Nephron (organoid): ENCODE data around the gene PNPLA1.

Source experiments
- H3K27ac Mint-ChIP-seq, 3 experiments: 2 replicates each; pipeline ENCODE4 v1.8.0; 2020; ENCODE audit warnings: mixed read lengths in 3 of 3, mild to moderate bottlenecking in 2 of 3, moderate library complexity in 1 of 3
- H3K27me3 Mint-ChIP-seq: 2 replicates; pipeline ENCODE4 v1.8.0; 2021; ENCODE audit warnings: low read depth, mild to moderate bottlenecking, moderate library complexity, mixed read lengths
- H3K36me3 Mint-ChIP-seq: 2 replicates; pipeline ENCODE4 v1.8.0; 2020; ENCODE audit warnings: low read depth, mixed read lengths
- H3K4me1 Mint-ChIP-seq: 2 replicates; pipeline ENCODE4 v1.8.0; 2020; ENCODE audit warnings: mixed read lengths
- H3K4me3 Mint-ChIP-seq, 3 experiments: 2 replicates each; pipeline ENCODE4 v1.8.0; 2020; ENCODE audit warnings: mild to moderate bottlenecking in 3 of 3, mixed read lengths in 3 of 3, moderate library complexity in 2 of 3
- H3K9me3 Mint-ChIP-seq: 2 replicates; pipeline ENCODE4 v1.8.0; 2020; ENCODE audit warnings: mixed read lengths
- TF ChIP-seq, protein P1 (sequence below), 3 experiments: fragments of 200-600 bp; sonication (generic); IDR thresholded peaks; one replicate each; pipeline ENCODE4 v1.5.0; 2021; ENCODE audit warnings: antibody characterized with exemption in 3 of 3; ENCODE audit not compliant: unreplicated experiment in 3 of 3

Gene PNPLA1

DNA sequence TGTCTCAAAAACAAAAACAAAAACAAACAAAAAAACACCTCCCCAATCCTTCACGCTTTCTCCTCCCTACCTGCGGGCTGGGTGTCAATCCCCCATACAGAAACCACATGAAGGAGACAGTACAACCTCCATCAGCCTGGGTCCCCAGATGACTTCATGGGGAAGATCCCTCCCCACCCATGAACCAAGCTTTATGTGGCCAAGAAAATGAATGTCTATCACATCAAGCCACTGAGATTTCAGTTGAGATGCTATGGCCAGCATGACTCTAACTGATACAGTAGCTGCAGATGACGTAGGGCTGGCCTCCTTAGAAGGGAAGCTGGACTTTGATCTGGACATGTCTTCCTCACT, 88.0 kb downstream of the PNPLA1 start:
- H3K4me3 Mint-ChIP-seq, result no peak overlapping the region

More for the DNA sequence above, 88.0 kb downstream of the PNPLA1 start:
- peaks cover 41% of the 10 kb centered on the region for H3K4me1 Mint-ChIP-seq
- peaks cover 4% of the 10 kb centered on the region for H3K36me3 Mint-ChIP-seq
- peaks cover 17% of the 10 kb centered on the region for H3K27me3 Mint-ChIP-seq
- TF ChIP-seq, protein P1, sequence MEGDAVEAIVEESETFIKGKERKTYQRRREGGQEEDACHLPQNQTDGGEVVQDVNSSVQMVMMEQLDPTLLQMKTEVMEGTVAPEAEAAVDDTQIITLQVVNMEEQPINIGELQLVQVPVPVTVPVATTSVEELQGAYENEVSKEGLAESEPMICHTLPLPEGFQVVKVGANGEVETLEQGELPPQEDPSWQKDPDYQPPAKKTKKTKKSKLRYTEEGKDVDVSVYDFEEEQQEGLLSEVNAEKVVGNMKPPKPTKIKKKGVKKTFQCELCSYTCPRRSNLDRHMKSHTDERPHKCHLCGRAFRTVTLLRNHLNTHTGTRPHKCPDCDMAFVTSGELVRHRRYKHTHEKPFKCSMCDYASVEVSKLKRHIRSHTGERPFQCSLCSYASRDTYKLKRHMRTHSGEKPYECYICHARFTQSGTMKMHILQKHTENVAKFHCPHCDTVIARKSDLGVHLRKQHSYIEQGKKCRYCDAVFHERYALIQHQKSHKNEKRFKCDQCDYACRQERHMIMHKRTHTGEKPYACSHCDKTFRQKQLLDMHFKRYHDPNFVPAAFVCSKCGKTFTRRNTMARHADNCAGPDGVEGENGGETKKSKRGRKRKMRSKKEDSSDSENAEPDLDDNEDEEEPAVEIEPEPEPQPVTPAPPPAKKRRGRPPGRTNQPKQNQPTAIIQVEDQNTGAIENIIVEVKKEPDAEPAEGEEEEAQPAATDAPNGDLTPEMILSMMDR (IDR thresholded peaks at IDR 0.05; ENCODE audit: unreplicated experiment in 3 of 3), result no peak
- peaks cover 6% of the 10 kb centered on the region for H3K9me3 Mint-ChIP-seq
- H3K27ac Mint-ChIP-seq, result peak overlapping the region; percentile 14 to 63 (median 56)
